GM23338 (cell line): Measurements from ENCODE around the gene GNAI1. TPM values are rescaled to one million over a fixed set of nuclear protein-coding genes. Genes with fewer than 3 reads are reported as not detected.

ENCODE experiments used
- ATAC-seq: fragments of 200-7000 bp; cut with Tn5 transposase; 3 replicates; pipeline ENCODE4 v1.9.1; 2020
- DNase-seq: peaks from one replicate; pipeline ENCODE4 v3.0.0-alpha.2; 2015; ENCODE audit warnings: low spot score
- H2AFZ ChIP-seq: fragments of 200-600 bp; sonication (generic); 2 replicates; pipeline ENCODE4 v1.8.0; 2016; ENCODE audit warnings: antibody characterized with exemption, mild to moderate bottlenecking, moderate library complexity
- H3F3A ChIP-seq: fragments of 200-600 bp; sonication (generic); replicated peaks from 2 replicates; pipeline ENCODE4 v1.8.0; 2017; ENCODE audit warnings: antibody characterized with exemption, mixed run types, low read depth
- H3K27ac ChIP-seq: fragments of 200-600 bp; sonication (generic); 2 replicates; pipeline ENCODE4 v1.6.1; 2016; ENCODE audit warnings: low read depth
- H3K27me3 ChIP-seq: fragments of 200-600 bp; sonication (generic); 2 replicates; pipeline ENCODE4 v1.8.0; 2016; ENCODE audit warnings: mild to moderate bottlenecking, mixed run types, moderate library complexity; ENCODE audit not compliant: insufficient read depth
- H3K36me3 ChIP-seq: fragments of 200-600 bp; sonication (generic); 2 replicates; pipeline ENCODE4 v1.8.0; 2016; ENCODE audit warnings: mild to moderate bottlenecking; ENCODE audit not compliant: insufficient read depth
- H3K4me1 ChIP-seq: fragments of 200-600 bp; sonication (generic); 2 replicates; pipeline ENCODE4 v1.8.0; 2016; ENCODE audit warnings: mild to moderate bottlenecking, moderate library complexity; ENCODE audit not compliant: insufficient read depth
- H3K4me2 ChIP-seq: fragments of 200-600 bp; sonication (generic); 2 replicates; pipeline ENCODE4 v1.7.1; 2017; ENCODE audit warnings: mixed run types
- H3K4me3 ChIP-seq: fragments of 200-600 bp; sonication (generic); 2 replicates; pipeline ENCODE4 v1.6.1; 2016; ENCODE audit warnings: mixed run types
- H3K79me2 ChIP-seq: fragments of 200-600 bp; sonication (generic); replicated peaks from 2 replicates; pipeline ENCODE4 v1.8.0; 2017; ENCODE audit warnings: mild to moderate bottlenecking; ENCODE audit not compliant: insufficient read depth
- H3K9me2 ChIP-seq: fragments of 200-600 bp; sonication (generic); 2 replicates; pipeline ENCODE4 v1.8.0; 2017; ENCODE audit not compliant: insufficient read depth
- H4K20me1 ChIP-seq: fragments of 200-600 bp; sonication (generic); replicated peaks from 2 replicates; pipeline ENCODE4 v1.8.0; 2017; ENCODE audit warnings: mild to moderate bottlenecking; ENCODE audit not compliant: insufficient read depth
- H3K27ac Mint-ChIP-seq: 2 replicates; pipeline ENCODE4 v1.8.0; 2020; ENCODE audit warnings: inconsistent platforms, mild to moderate bottlenecking, moderate library complexity, mixed read lengths
- H3K27me3 Mint-ChIP-seq: 3 replicates; pipeline ENCODE4 v1.8.0; 2022; ENCODE audit warnings: low read depth, mild to moderate bottlenecking, moderate library complexity, mixed read lengths, inconsistent platforms; ENCODE audit not compliant: insufficient read depth, poor library complexity
- H3K36me3 Mint-ChIP-seq: 3 replicates; pipeline ENCODE4 v1.8.0; 2021; ENCODE audit warnings: low read depth, mild to moderate bottlenecking, inconsistent platforms, moderate library complexity, mixed read lengths
- H3K4me1 Mint-ChIP-seq: 3 replicates; pipeline ENCODE4 v1.8.0; 2020; ENCODE audit warnings: mild to moderate bottlenecking, inconsistent platforms, mixed read lengths
- H3K4me3 Mint-ChIP-seq: 3 replicates; pipeline ENCODE4 v1.8.0; 2021; ENCODE audit warnings: moderate library complexity, mild to moderate bottlenecking, inconsistent platforms, mixed read lengths
- H3K9me3 Mint-ChIP-seq: 3 replicates; pipeline ENCODE4 v1.8.0; 2020; ENCODE audit warnings: moderate library complexity, mild to moderate bottlenecking, inconsistent platforms, mixed read lengths
- ETS1 ChIP-seq: IDR thresholded peaks from 2 replicates; pipeline ENCODE4 v1.6.1; 2016; ENCODE audit warnings: antibody characterized with exemption
- EZH2 ChIP-seq: fragments of 200-600 bp; sonication (generic); IDR thresholded peaks from one replicate; pipeline ENCODE4 v1.8.0; 2017; ENCODE audit warnings: antibody characterized with exemption, mild to moderate bottlenecking, low read depth; ENCODE audit not compliant: unreplicated experiment
- EZH2phosphoT487 ChIP-seq: fragments of 200-600 bp; sonication (generic); IDR thresholded peaks from one replicate; pipeline ENCODE4 v1.8.1; 2018; ENCODE audit warnings: antibody characterized with exemption; ENCODE audit not compliant: unreplicated experiment
- POLR2AphosphoS5 ChIP-seq: IDR thresholded peaks from 2 replicates; pipeline ENCODE4 v1.6.1; 2016; ENCODE audit warnings: antibody characterized with exemption, low read depth
- STAT1 ChIP-seq: IDR thresholded peaks from one replicate; pipeline ENCODE4 v1.6.1; 2016; ENCODE audit warnings: antibody characterized with exemption; ENCODE audit not compliant: unreplicated experiment
- ZNF331 ChIP-seq: fragments of 250-450 bp; sonication (Bioruptor Pico); IDR thresholded peaks from 2 replicates; pipeline ENCODE4 v1.5.0; 2020; ENCODE audit warnings: low read depth, mild to moderate bottlenecking, moderate library complexity
- ZNF462 ChIP-seq: fragments of 250-450 bp; sonication (Bioruptor Pico); IDR thresholded peaks from 2 replicates; pipeline ENCODE4 v1.5.0; 2020; ENCODE audit warnings: mild to moderate bottlenecking, moderate library complexity
- polyA plus RNA-seq: library from polyadenylated mRNA; unstranded; fragments of >200 nt; fragmentation: Nextera tagmentation; extraction: Ambion mirVana; gene quantifications from 2 replicates; pipeline ENCODE4 v1.2.1, GENCODE V29; 2016
- total RNA-seq: library from RNA; depleted of rRNA; stranded (reverse); fragments of >200 nt; shearing (Covaris generic); gene quantifications from 2 replicates; pipeline ENCODE4 v1.2.3, GENCODE V29; 2014

GNAI1 gene
- total and polyA plus RNA-seq, 2 experiments from 2014 or later = 31.3 to 36.9 TPM

GRCh38 chr7:80273327-80273726 is 138.7 kb downstream of the GNAI1 start:
- H3K27me3 Mint-ChIP-seq = no peaks in the 10 kb centered on the region
- Histone ChIP-seq H4K20me1 (no peaks in the 10 kb centered on the region), H3F3A (no peaks in the 10 kb centered on the region), H3K27me3 (no peaks in the 10 kb centered on the region), H3K27ac (no peak overlapping the region), H3K9me2 (no peaks in the 10 kb centered on the region), H3K79me2 (no peaks in the 10 kb centered on the region), H2AFZ (no peak overlapping the region), H3K4me3 (no peak overlapping the region), H3K4me1 (peaks cover 14% of the 10 kb centered on the region), H3K36me3 (no peaks in the 10 kb centered on the region), H3K4me2 (no peak overlapping the region)
- peaks cover 21% of the 10 kb centered on the region for H3K4me1 Mint-ChIP-seq
- TF ChIP-seq ZNF462 (CRISPR knock-in tag) (no peak), ZNF331 (CRISPR knock-in tag) (no peak), ETS1 (no peak), EZH2phosphoT487 (no peak), STAT1 (no peak), EZH2 (no peak), POLR2AphosphoS5 (no peak)
- H3K27ac Mint-ChIP-seq = no peak overlapping the region
- ATAC-seq (no peak), DNase-seq (no peak)
- H3K4me3 Mint-ChIP-seq = no peak overlapping the region
- H3K36me3 Mint-ChIP-seq = no peaks in the 10 kb centered on the region
- H3K9me3 Mint-ChIP-seq = no peaks in the 10 kb centered on the region; the same call in 2 of the 3 replicates
